CD4-positive, alpha-beta T cell (primary cell): ENCODE measurements around the gene MMRN1. TPM values are rescaled to one million over a fixed set of nuclear protein-coding genes. Genes with fewer than 3 reads are reported as not detected.

Experiments used
- ATAC-seq: fragments of 200-7000 bp; cut with Tn5 transposase; one replicate; pipeline ENCODE4 v1.10.0; 2022; ENCODE audit warnings: mild to moderate bottlenecking; ENCODE audit not compliant: poor library complexity
- CTCF ChIA-PET: fragments of 350-600 bp; sonication (Branson Sonifier 250); formaldehyde crosslinking; loops from one replicate; lab custom pipeline; 2021; ENCODE audit warnings: antibody characterized with exemption, inconsistent platforms; lab: Charles Lee
- POLR2A ChIA-PET: fragments of 350-600 bp; sonication (Branson Sonifier 250); formaldehyde crosslinking; loops from one replicate; lab custom pipeline; 2021; ENCODE audit warnings: antibody characterized with exemption, inconsistent platforms; lab: Charles Lee
- DNase-seq, 14 experiments: peaks; one replicate each; pipeline ENCODE4 v3.0.0-alpha.2; 2013 to 2020; ENCODE audit warnings: mixed read lengths in 2 of 14
- H3K27ac ChIP-seq, 2 donors: one replicate each; pipeline versions ENCODE4 v1.5.1 to v1.7.0; 2013; ENCODE audit warnings: low read length in 2 of 2, low read depth in 1 of 2, mild to moderate bottlenecking in 1 of 2
- H3K27me3 ChIP-seq, 2 experiments: 1 replicate in 1 of 2; 2 replicates in 1 of 2; pipeline versions ENCODE4 v1.6.1 to v1.7.0; 2013; ENCODE audit warnings: low read length in 2 of 2, control low read depth in 1 of 2, mild to moderate bottlenecking in 1 of 2, moderate library complexity in 1 of 2; ENCODE audit not compliant: insufficient read depth in 2 of 2, control insufficient read depth in 1 of 2
- H3K36me3 ChIP-seq: one replicate; pipeline ENCODE4 v1.6.1; 2013; ENCODE audit warnings: low read length, control low read depth; ENCODE audit not compliant: insufficient read depth
- H3K4me1 ChIP-seq: one replicate; pipeline ENCODE4 v1.6.1; 2013; ENCODE audit warnings: low read length, control low read depth; ENCODE audit not compliant: insufficient read depth
- H3K4me3 ChIP-seq: one replicate; pipeline ENCODE4 v1.5.1; 2013; ENCODE audit warnings: mild to moderate bottlenecking, low read length, moderate library complexity
- H3K9me3 ChIP-seq, 2 experiments: 1 replicate in 1 of 2; 2 replicates in 1 of 2; pipeline versions ENCODE4 v1.6.1 to v1.7.0; 2013; ENCODE audit warnings: low read length in 2 of 2, mild to moderate bottlenecking in 2 of 2, control low read depth in 1 of 2, moderate library complexity in 1 of 2; ENCODE audit not compliant: control insufficient read depth in 1 of 2, insufficient read depth in 1 of 2
- H3K27ac Mint-ChIP-seq: one replicate; pipeline ENCODE4 v1.8.0; 2020; ENCODE audit warnings: mixed read lengths
- H3K27me3 Mint-ChIP-seq: one replicate; pipeline ENCODE4 v1.8.0; 2021; ENCODE audit warnings: mixed read lengths
- H3K36me3 Mint-ChIP-seq: one replicate; pipeline ENCODE4 v1.8.0; 2021; ENCODE audit warnings: low read depth, mixed read lengths
- H3K4me1 Mint-ChIP-seq: one replicate; pipeline ENCODE4 v1.8.0; 2021; ENCODE audit warnings: low read depth, mixed read lengths
- H3K4me3 Mint-ChIP-seq: one replicate; pipeline ENCODE4 v1.8.0; 2020; ENCODE audit warnings: mild to moderate bottlenecking, mixed read lengths
- H3K9me3 Mint-ChIP-seq: one replicate; pipeline ENCODE4 v1.8.0; 2020; ENCODE audit warnings: mixed read lengths
- CTCF ChIP-seq: fragments of 200-600 bp; IDR thresholded peaks from one replicate; pipeline ENCODE4 v1.8.0; 2022; ENCODE audit warnings: antibody characterized with exemption, mild to moderate bottlenecking
- intact Hi-C, 2 experiments: fragments of 100-400 bp; cut with DNase I in 1 of 2; cut with micrococcal nuclease in 1 of 2; formaldehyde crosslinking; loops; one replicate each; pipeline versions ENCODE4 v1.15.1 to v1.9.0; 2023 to 2025; cut with DNase I, micrococcal nuclease
- total RNA-seq, 174 experiments: library from RNA in 2 of 174; stranded (reverse) in 2 of 174; gene quantifications; one replicate each; pipeline ENCODE4 v1.2.3 and lab custom pipeline; 2021 to 2026

The MMRN1 gene
- total RNA-seq, 2 experiments from 2014 or later, result 0.19 to 0.22 TPM

- no peak for DNase-seq
- H3K9me3 Mint-ChIP-seq, result no peaks in the 10 kb centered on the region
- Histone ChIP-seq H3K27ac (no peak overlapping the region), H3K4me3 (no peak overlapping the region), H3K9me3 (no peaks in the 10 kb centered on the region), H3K36me3 (no peaks in the 10 kb centered on the region), H3K4me1 (no peaks in the 10 kb centered on the region), H3K27me3 (no peaks in the 10 kb centered on the region)
- H3K27me3 Mint-ChIP-seq, result no peaks in the 10 kb centered on the region
- ChIA-PET POLR2A (no interaction called here), CTCF (no interaction called here)
- TF ChIP-seq CTCF, result no peak
- no peak overlapping the region for H3K4me3 Mint-ChIP-seq
- intact Hi-C loops, result no loop called here
- H3K4me1 Mint-ChIP-seq, result no peaks in the 10 kb centered on the region
- no peaks in the 10 kb centered on the region for H3K36me3 Mint-ChIP-seq
- H3K27ac Mint-ChIP-seq, result no peak overlapping the region
- no peak for ATAC-seq
Measured at GRCh38 chr4:89957046-89957926, 62.6 kb downstream of the MMRN1 start.

GRCh38 chr4:89981789-89982334 is 87.2 kb downstream of the MMRN1 start:
- H3K9me3 Mint-ChIP-seq, result no peaks in the 10 kb centered on the region
- no peak overlapping the region for H3K4me3 Mint-ChIP-seq
- ChIA-PET POLR2A (no interaction called here), CTCF (no interaction called here)
- Histone ChIP-seq H3K36me3 (no peaks in the 10 kb centered on the region), H3K27me3 (no peaks in the 10 kb centered on the region), H3K27ac (no peak overlapping the region), H3K4me3 (no peak overlapping the region), H3K4me1 (no peaks in the 10 kb centered on the region), H3K9me3 (no peaks in the 10 kb centered on the region)
- H3K4me1 Mint-ChIP-seq, result no peaks in the 10 kb centered on the region
- H3K27ac Mint-ChIP-seq, result no peak overlapping the region
- no peaks in the 10 kb centered on the region for H3K36me3 Mint-ChIP-seq
- DNase-seq (no peak), ATAC-seq (no peak)
- intact Hi-C loops, result no loop called here
- TF ChIP-seq CTCF, result no peak
- no peaks in the 10 kb centered on the region for H3K27me3 Mint-ChIP-seq

- CTCF ChIA-PET, result no interaction called here
- Histone ChIP-seq H3K36me3 (no peaks in the 10 kb centered on the region), H3K27me3 (no peaks in the 10 kb centered on the region), H3K4me3 (no peak overlapping the region), H3K27ac (no peak overlapping the region), H3K9me3 (no peaks in the 10 kb centered on the region), H3K4me1 (no peaks in the 10 kb centered on the region)
- Mint-ChIP-seq H3K4me3 (no peak overlapping the region), H3K36me3 (no peaks in the 10 kb centered on the region), H3K9me3 (peaks cover 5% of the 10 kb centered on the region), H3K4me1 (no peaks in the 10 kb centered on the region), H3K27me3 (peaks cover 7% of the 10 kb centered on the region), H3K27ac (no peak overlapping the region)
- intact Hi-C loops, result no loop called here
- POLR2A ChIA-PET, result no interaction called here
- DNase-seq (no peak), ATAC-seq (no peak)
- TF ChIP-seq CTCF, result no peak
Measured at GRCh38 chr4:89988268-89988667, 93.6 kb downstream of the MMRN1 start.
